ENCODE measurements around the gene ASTN2.

GRCh38 chr9:117218951-117219350 is 195.9 kb downstream of the ASTN2 start:
- no peak for TF ChIP-seq CTCF (IDR thresholded peaks at IDR 0.05 in 2 of 3, conservative IDR thresholded peaks at IDR 0.05 in 1 of 3; ENCODE audit: borderline replicate concordance in 1 of 3, insufficient read depth in 1 of 3, low read depth in 2 of 3, low read length in 2 of 3)
- no peak for TF ChIP-seq REST (IDR thresholded peaks at IDR 0.05; ENCODE audit: low read depth)
- TF ChIP-seq EZH2 (IDR thresholded peaks at IDR 0.05): no peak
- TF ChIP-seq POLR2A (IDR thresholded peaks at IDR 0.05; ENCODE audit: borderline replicate concordance, extremely low read depth, insufficient read depth, insufficient read length): no peak
- TF ChIP-seq YY1 (IDR thresholded peaks at IDR 0.05; ENCODE audit: extremely low read depth, insufficient replicate concordance, low read depth, low read length): no peak
- TF ChIP-seq RAD21 (IDR thresholded peaks at IDR 0.05; ENCODE audit: low read depth): no peak
- no peak for TF ChIP-seq CEBPB (IDR thresholded peaks at IDR 0.05; ENCODE audit: low read depth)
- no peak for TF ChIP-seq ZBTB33 (IDR thresholded peaks at IDR 0.05; ENCODE audit: extremely low read depth, insufficient replicate concordance, low read length)
- no peak for TF ChIP-seq JUND (IDR thresholded peaks at IDR 0.05)
- no peak for TF ChIP-seq EGR1 (IDR thresholded peaks at IDR 0.05; ENCODE audit: low read depth)
- no peak for TF ChIP-seq POLR2AphosphoS5 (IDR thresholded peaks at IDR 0.05; ENCODE audit: low read depth, low read length)
- no peak for TF ChIP-seq CBX3 (IDR thresholded peaks at IDR 0.05; ENCODE audit: low read depth)
- TF ChIP-seq ELF1 (IDR thresholded peaks at IDR 0.05; ENCODE audit: borderline replicate concordance, low read depth): no peak
- no peak for TF ChIP-seq SIN3A (IDR thresholded peaks at IDR 0.05; ENCODE audit: low read depth)
